H9 (cell line): Measurements from ENCODE around the gene GMPPB. TPM values are rescaled to one million over a fixed set of nuclear protein-coding genes. Genes with fewer than 3 reads are reported as not detected.

Source experiments
- DNase-seq: peaks from one replicate; pipeline ENCODE4 v3.0.0-alpha.2; 2017
- H2AFZ ChIP-seq: one replicate; pipeline ENCODE4 v1.6.1; 2013; ENCODE audit warnings: mild to moderate bottlenecking, low read length, control low read depth, moderate library complexity
- H2AK5ac ChIP-seq: 2 replicates; pipeline ENCODE4 v1.6.1; 2013; ENCODE audit warnings: low read length, control low read depth, mixed read lengths; ENCODE audit not compliant: insufficient read length
- H2BK120ac ChIP-seq: one replicate; pipeline ENCODE4 v1.6.1; 2013; ENCODE audit warnings: low read depth, mild to moderate bottlenecking, low read length, control low read depth, inconsistent platforms; ENCODE audit not compliant: poor library complexity, severe bottlenecking
- H2BK12ac ChIP-seq: 2 replicates; pipeline ENCODE4 v1.6.1; 2013; ENCODE audit warnings: low read length, control low read depth, mixed read lengths, low read depth; ENCODE audit not compliant: insufficient read length
- H2BK15ac ChIP-seq: 2 replicates; pipeline ENCODE4 v1.6.1; 2013; ENCODE audit warnings: low read depth, low read length, control low read depth
- H2BK20ac ChIP-seq: one replicate; pipeline ENCODE4 v1.6.1; 2013; ENCODE audit warnings: low read depth, mild to moderate bottlenecking, low read length, control low read depth, inconsistent platforms; ENCODE audit not compliant: poor library complexity, severe bottlenecking
- H2BK5ac ChIP-seq: 2 replicates; pipeline ENCODE4 v1.6.1; 2013; ENCODE audit warnings: low read length, control low read depth, mixed read lengths; ENCODE audit not compliant: insufficient read length
- H3K14ac ChIP-seq: 2 replicates; pipeline ENCODE4 v1.6.1; 2013; ENCODE audit warnings: low read length, control low read depth; ENCODE audit not compliant: insufficient read depth
- H3K18ac ChIP-seq: 2 replicates; pipeline ENCODE4 v1.6.1; 2013; ENCODE audit warnings: low read depth, mild to moderate bottlenecking, mixed read lengths, low read length, control low read depth; ENCODE audit not compliant: insufficient read length
- H3K23ac ChIP-seq: 2 replicates; pipeline ENCODE4 v1.6.1; 2013; ENCODE audit warnings: low read length, control low read depth, mixed read lengths, low read depth; ENCODE audit not compliant: insufficient read length
- H3K23me2 ChIP-seq: 2 replicates; pipeline ENCODE4 v1.6.1; 2013; ENCODE audit warnings: low read depth, mild to moderate bottlenecking, mixed read lengths, low read length, control low read depth; ENCODE audit not compliant: insufficient read length, poor library complexity, severe bottlenecking
- H3K27ac ChIP-seq: 2 replicates; pipeline ENCODE4 v1.5.1; 2013; ENCODE audit warnings: low read length, control low read depth, mixed read lengths, low read depth; ENCODE audit not compliant: insufficient read length
- H3K27me3 ChIP-seq: 2 replicates; pipeline ENCODE4 v1.6.1; 2013; ENCODE audit warnings: low read length, control low read depth, inconsistent platforms; ENCODE audit not compliant: insufficient read depth
- H3K4ac ChIP-seq: 2 replicates; pipeline ENCODE4 v1.6.1; 2013; ENCODE audit warnings: low read depth, mild to moderate bottlenecking, control low read depth, inconsistent platforms, low read length, moderate library complexity
- H3K4me1 ChIP-seq: 2 replicates; pipeline ENCODE4 v1.6.1; 2013; ENCODE audit warnings: low read length, control low read depth, inconsistent platforms; ENCODE audit not compliant: insufficient read depth
- H3K4me2 ChIP-seq: 2 replicates; pipeline ENCODE4 v1.6.1; 2013; ENCODE audit warnings: low read length, control low read depth, mixed read lengths; ENCODE audit not compliant: insufficient read length, insufficient read depth
- H3K56ac ChIP-seq: 2 replicates; pipeline ENCODE4 v1.6.1; 2013; ENCODE audit warnings: low read depth, mild to moderate bottlenecking, mixed read lengths, low read length, control low read depth; ENCODE audit not compliant: insufficient read length
- H3K79me1 ChIP-seq: 2 replicates; pipeline ENCODE4 v1.6.1; 2013; ENCODE audit warnings: low read depth, mild to moderate bottlenecking, moderate library complexity, low read length, control low read depth, inconsistent platforms; ENCODE audit not compliant: insufficient read depth, poor library complexity, severe bottlenecking
- H3K79me2 ChIP-seq: 2 replicates; pipeline ENCODE4 v1.6.1; 2013; ENCODE audit warnings: low read length, control low read depth, inconsistent platforms; ENCODE audit not compliant: insufficient read depth
- H3K9ac ChIP-seq: 2 replicates; pipeline ENCODE4 v1.6.1; 2013; ENCODE audit warnings: low read length, control low read depth, mixed read lengths; ENCODE audit not compliant: insufficient read length; ENCODE audit errors: extremely low read depth
- H3K9me3 ChIP-seq: one replicate; pipeline ENCODE4 v1.6.1; 2013; ENCODE audit warnings: low read depth, low read length, inconsistent platforms; ENCODE audit not compliant: control insufficient read depth
- H3T11ph ChIP-seq: one replicate; pipeline ENCODE4 v1.6.1; 2013; ENCODE audit warnings: mild to moderate bottlenecking, low read length, control low read depth, inconsistent platforms
- H4K20me1 ChIP-seq: one replicate; pipeline ENCODE4 v1.6.1; 2013; ENCODE audit not compliant: control insufficient read depth, insufficient read length, insufficient read depth
- H4K5ac ChIP-seq: 2 replicates; pipeline ENCODE4 v1.6.1; 2013; ENCODE audit warnings: low read depth, mild to moderate bottlenecking, mixed read lengths, low read length, control low read depth; ENCODE audit not compliant: insufficient read length
- H4K8ac ChIP-seq: replicated peaks from 2 replicates; pipeline ENCODE4 v1.6.1; 2013; ENCODE audit warnings: low read length, control low read depth, mixed read lengths, low read depth; ENCODE audit not compliant: insufficient read length
- H4K91ac ChIP-seq: 2 replicates; pipeline ENCODE4 v1.6.1; 2013; ENCODE audit warnings: low read depth, mild to moderate bottlenecking, moderate library complexity, mixed read lengths, low read length, control low read depth; ENCODE audit not compliant: insufficient read length
- H3K27ac Mint-ChIP-seq, 3 experiments: 2 replicates in 2 of 3; 3 replicates in 1 of 3; pipeline ENCODE4 v1.8.0; 2020 to 2021; ENCODE audit warnings: mixed read lengths in 3 of 3, mild to moderate bottlenecking in 1 of 3, moderate library complexity in 1 of 3
- H3K27me3 Mint-ChIP-seq: 2 replicates; pipeline ENCODE4 v1.8.0; 2021; ENCODE audit warnings: low read depth, mild to moderate bottlenecking, moderate library complexity, mixed read lengths
- H3K36me3 Mint-ChIP-seq, 3 experiments: 2 replicates in 2 of 3; 3 replicates in 1 of 3; pipeline ENCODE4 v1.8.0; 2020 to 2021; ENCODE audit warnings: low read depth in 3 of 3, mixed read lengths in 3 of 3; ENCODE audit not compliant: insufficient read depth in 1 of 3
- H3K4me1 Mint-ChIP-seq, 2 experiments: 2 replicates each; pipeline ENCODE4 v1.8.0; 2020; ENCODE audit warnings: mixed read lengths in 2 of 2
- H3K4me3 Mint-ChIP-seq, 2 experiments: 2 replicates in 1 of 2; 3 replicates in 1 of 2; pipeline ENCODE4 v1.8.0; 2020 to 2021; ENCODE audit warnings: mild to moderate bottlenecking in 2 of 2, mixed read lengths in 2 of 2, moderate library complexity in 1 of 2
- H3K9me3 Mint-ChIP-seq, 2 experiments: 2 replicates in 1 of 2; 3 replicates in 1 of 2; pipeline ENCODE4 v1.8.0; 2020; ENCODE audit warnings: mild to moderate bottlenecking in 2 of 2, mixed read lengths in 2 of 2, moderate library complexity in 1 of 2
- CTCF ChIP-seq: fragments of 200-600 bp; sonication (generic); conservative IDR thresholded peaks from 3 replicates; pipeline ENCODE4 v1.8.0; 2021; ENCODE audit warnings: antibody characterized with exemption, mild to moderate bottlenecking
- WGBS: extraction: QIAGEN DNeasy Blood & Tissue Kit; methylation state at CpG from one replicate; pipeline ENCODE4 v1.1.7; 2013; ENCODE audit warnings: missing lambda C conversion rate, low lambda C conversion rate, mixed read lengths; ENCODE audit not compliant: insufficient read length; ENCODE audit errors: extremely low coverage; 5-methylcytosine and 5-hydroxymethylcytosine counted together
- total RNA-seq: library from RNA; stranded (reverse); gene quantifications from 2 replicates; pipeline ENCODE4 v1.2.1, GENCODE V29; 2021

Gene GMPPB
- total RNA-seq, 1 experiment from 2014 or later: 31.1 TPM

GRCh38 chr3:49680493-49681231 is 43.1 kb downstream of the GMPPB start:
- Histone ChIP-seq H3K27ac (no peak overlapping the region), H4K20me1 (no peaks in the 10 kb centered on the region), H3T11ph (no peak overlapping the region), H3K9ac (no peak overlapping the region), H2BK12ac (no peak overlapping the region), H2BK15ac (no peak overlapping the region), H3K79me2 (no peaks in the 10 kb centered on the region), H4K91ac (no peak overlapping the region), H3K4me2 (no peak overlapping the region), H3K14ac (no peak overlapping the region), H2BK120ac (no peak overlapping the region), H3K23me2 (no peaks in the 10 kb centered on the region), H3K4ac (no peak overlapping the region), H3K27me3 (no peaks in the 10 kb centered on the region), H3K9me3 (no peaks in the 10 kb centered on the region), H3K4me1 (no peaks in the 10 kb centered on the region), H2BK5ac (no peak overlapping the region), H3K79me1 (no peaks in the 10 kb centered on the region), H3K18ac (no peak overlapping the region), H2BK20ac (no peak overlapping the region), H2AFZ (no peak overlapping the region), H3K23ac (no peak overlapping the region), H3K56ac (no peak overlapping the region), H4K5ac (no peak overlapping the region), H4K8ac (no peak overlapping the region), H2AK5ac (no peak overlapping the region)
- no peak for TF ChIP-seq CTCF
- no peaks in the 10 kb centered on the region for H3K27me3 Mint-ChIP-seq
- WGBS: no CpG with 5 or more reads among the region's 7 CpGs
- H3K36me3 Mint-ChIP-seq: peaks cover 36 to 78% (median 72%) of the 10 kb centered on the region in 3 experiments; a peak in 6 of 7 replicates
- H3K4me3 Mint-ChIP-seq: no peak overlapping the region; a peak in 1 of 5 replicates
- H3K9me3 Mint-ChIP-seq: no peaks in the 10 kb centered on the region
- no peak for DNase-seq
- no peak overlapping the region for H3K27ac Mint-ChIP-seq
- H3K4me1 Mint-ChIP-seq: peaks cover 4% of the 10 kb centered on the region in 2 experiments
